Measurements from ENCODE around the gene CRYBG1.

CRYBG1 gene

GRCh38 chr6:106477790-106478189, 117.3 kb downstream of the CRYBG1 start:
- no peak overlapping the region for H3K4me3 ChIP-seq (ENCODE audit: low read depth, low read length)
- no peak for TF ChIP-seq CTCF (IDR thresholded peaks at IDR 0.05; ENCODE audit: low read depth, low read length, missing control alignments)
- in situ Hi-C loops (cut with HindIII; ENCODE audit: low sequenced_read_pairs), result no loop called here
- no peak for DNase-seq (ENCODE audit: low read depth)

GRCh38 chr6:106486236-106486635, 125.7 kb downstream of the CRYBG1 start:
- DNase-seq (ENCODE audit: low read depth), result peak; percentile 64
- TF ChIP-seq CTCF (IDR thresholded peaks at IDR 0.05; ENCODE audit: low read depth, low read length, missing control alignments), result no peak
- in situ Hi-C loops (cut with HindIII; ENCODE audit: low sequenced_read_pairs), result no loop called here
- H3K4me3 ChIP-seq (ENCODE audit: low read depth, low read length), result no peak overlapping the region

- no peak for TF ChIP-seq CTCF (IDR thresholded peaks at IDR 0.05; ENCODE audit: low read depth, low read length, missing control alignments)
- no peak overlapping the region for H3K4me3 ChIP-seq (ENCODE audit: low read depth, low read length)
- DNase-seq (ENCODE audit: low read depth), result peak; percentile 70
- in situ Hi-C loops (cut with HindIII; ENCODE audit: low sequenced_read_pairs), result no loop called here
Observed at GRCh38 chr6:106488494-106489370, 128.2 kb downstream of the CRYBG1 start.

- in situ Hi-C loops (cut with HindIII; ENCODE audit: low sequenced_read_pairs), result no loop called here
- no peak overlapping the region for H3K4me3 ChIP-seq (ENCODE audit: low read depth, low read length)
- DNase-seq (ENCODE audit: low read depth), result no peak
- TF ChIP-seq CTCF (IDR thresholded peaks at IDR 0.05; ENCODE audit: low read depth, low read length, missing control alignments), result no peak
Observed at GRCh38 chr6:106490030-106490429, 129.5 kb downstream of the CRYBG1 start.

GRCh38 chr6:106490436-106490835, 129.9 kb downstream of the CRYBG1 start:
- H3K4me3 ChIP-seq (ENCODE audit: low read depth, low read length), result no peak overlapping the region
- in situ Hi-C loops (cut with HindIII; ENCODE audit: low sequenced_read_pairs), result no loop called here
- no peak for TF ChIP-seq CTCF (IDR thresholded peaks at IDR 0.05; ENCODE audit: low read depth, low read length, missing control alignments)
- DNase-seq (ENCODE audit: low read depth), result no peak

GRCh38 chr6:106490974-106491373, 130.5 kb downstream of the CRYBG1 start:
- no peak overlapping the region for H3K4me3 ChIP-seq (ENCODE audit: low read depth, low read length)
- TF ChIP-seq CTCF (IDR thresholded peaks at IDR 0.05; ENCODE audit: low read depth, low read length, missing control alignments), result no peak
- no peak for DNase-seq (ENCODE audit: low read depth)
- in situ Hi-C loops (cut with HindIII; ENCODE audit: low sequenced_read_pairs), result no loop called here

Data from astrocyte of the cerebellum (primary cell).